HEK293 (cell line): ENCODE data around the gene CDK19.
"Not testable (repeated sequence)": the region's sequence is repeated elsewhere in the genome, so short reads cannot be mapped to it uniquely, and the experiment has no call there.

Experiments
- CTCF ChIA-PET: fragments of 350-600 bp; formaldehyde crosslinking; extraction: SDS; loops from one replicate; lab custom pipeline; 2021; ENCODE audit warnings: antibody characterized with exemption; lab: Yijun Ruan, JAX
- POLR2A ChIA-PET: fragments of 300-600 bp; formaldehyde crosslinking; extraction: SDS; loops from one replicate; lab custom pipeline; 2020; ENCODE audit warnings: antibody characterized with exemption, inconsistent platforms; lab: Yijun Ruan, JAX
- H3K27ac ChIP-seq: fragments of 200-500 bp; sonication (Bioruptor generic); 2 replicates; pipeline ENCODE4 v1.5.1; 2014; ENCODE audit warnings: low read depth, low read length, control low read depth, inconsistent platforms; ENCODE audit errors: extremely low read depth
- H3K36me3 ChIP-seq, 2 experiments: fragments of 200-500 bp in 1 of 2; sonication (Bioruptor generic) in 1 of 2; 1 replicate in 1 of 2; 2 replicates in 1 of 2; pipeline ENCODE4 v1.5.1; 2014 to 2017; ENCODE audit warnings: inconsistent platforms in 2 of 2, low read length in 2 of 2; ENCODE audit not compliant: control insufficient read depth in 2 of 2, insufficient read depth in 1 of 2
- H3K4me1 ChIP-seq: fragments of 200-500 bp; sonication (Bioruptor generic); 2 replicates; pipeline ENCODE4 v1.5.1; 2014; ENCODE audit warnings: mild to moderate bottlenecking, low read length, inconsistent platforms; ENCODE audit not compliant: control insufficient read depth, insufficient read depth
- H3K4me3 ChIP-seq: 2 replicates; pipeline ENCODE4 v1.5.1; 2011; ENCODE audit warnings: low read depth, mild to moderate bottlenecking, control low read depth, low read length, moderate library complexity
- H3K9me3 ChIP-seq: fragments of 200-500 bp; sonication (Bioruptor generic); 2 replicates; pipeline ENCODE4 v1.5.1; 2014; ENCODE audit warnings: low read depth, low read length, inconsistent platforms; ENCODE audit not compliant: control insufficient read depth, insufficient read depth
- GLIS2 ChIP-seq: fragments of 450-650 bp; formaldehyde crosslinking; IDR thresholded peaks from 2 replicates; pipeline ENCODE4 v1.5.1; 2016; ENCODE audit warnings: missing biosample characterization, missing genetic modification characterization
- REPIN1 ChIP-seq: fragments of 450-650 bp; formaldehyde crosslinking; IDR thresholded peaks from 2 replicates; pipeline ENCODE4 v1.5.1; 2017; ENCODE audit warnings: missing biosample characterization, missing genetic modification characterization, low read depth
- SETDB1 ChIP-seq: IDR thresholded peaks from one replicate; pipeline ENCODE4 v1.6.1; 2017; ENCODE audit warnings: mild to moderate bottlenecking, low read length, moderate library complexity, mixed read lengths; ENCODE audit not compliant: insufficient read length
- TRIM28 ChIP-seq: IDR thresholded peaks from 2 replicates; pipeline ENCODE4 v1.6.1; 2011; ENCODE audit warnings: low read length, control low read depth, borderline replicate concordance
- ZNF202 ChIP-seq: fragments of 450-650 bp; formaldehyde crosslinking; IDR thresholded peaks from 2 replicates; pipeline ENCODE4 v1.5.1; 2016; ENCODE audit warnings: missing biosample characterization, missing genetic modification characterization, borderline replicate concordance
- ZNF214 ChIP-seq: fragments of 450-650 bp; formaldehyde crosslinking; IDR thresholded peaks from 2 replicates; pipeline ENCODE4 v1.5.1; 2017; ENCODE audit warnings: missing biosample characterization, mild to moderate bottlenecking, missing genetic modification characterization, borderline replicate concordance
- ZNF26 ChIP-seq: fragments of 450-650 bp; formaldehyde crosslinking; IDR thresholded peaks from 2 replicates; pipeline ENCODE4 v1.5.1; 2016; ENCODE audit warnings: missing biosample characterization, missing genetic modification characterization
- ZNF280D ChIP-seq: fragments of 450-650 bp; formaldehyde crosslinking; IDR thresholded peaks from 2 replicates; pipeline ENCODE4 v1.5.1; 2016; ENCODE audit warnings: missing biosample characterization, missing genetic modification characterization
- ZNF366 ChIP-seq: fragments of 450-650 bp; formaldehyde crosslinking; conservative IDR thresholded peaks from 2 replicates; pipeline ENCODE4 v1.5.1; 2016; ENCODE audit warnings: missing biosample characterization, missing genetic modification characterization
- ZNF423 ChIP-seq: fragments of 450-650 bp; formaldehyde crosslinking; IDR thresholded peaks from 2 replicates; pipeline ENCODE4 v1.5.1; 2016; ENCODE audit warnings: missing biosample characterization, missing genetic modification characterization
- ZNF514 ChIP-seq: fragments of 450-650 bp; formaldehyde crosslinking; IDR thresholded peaks from 2 replicates; pipeline ENCODE4 v1.5.1; 2016; ENCODE audit warnings: missing biosample characterization, missing genetic modification characterization
- ZNF530 ChIP-seq: fragments of 450-650 bp; formaldehyde crosslinking; IDR thresholded peaks from 2 replicates; pipeline ENCODE4 v1.5.1; 2016; ENCODE audit warnings: low read depth, missing biosample characterization, missing genetic modification characterization
- ZNF549 ChIP-seq: fragments of 450-650 bp; IDR thresholded peaks from 2 replicates; pipeline ENCODE4 v1.5.1; 2018; ENCODE audit warnings: missing biosample characterization, missing genetic modification characterization, mild to moderate bottlenecking, inconsistent platforms, moderate library complexity
- ZNF558 ChIP-seq: fragments of 450-650 bp; formaldehyde crosslinking; IDR thresholded peaks from 2 replicates; pipeline ENCODE4 v1.5.1; 2016; ENCODE audit warnings: missing biosample characterization, missing genetic modification characterization
- ZNF561 ChIP-seq: fragments of 450-650 bp; IDR thresholded peaks from 2 replicates; pipeline ENCODE4 v1.5.1; 2018; ENCODE audit warnings: missing biosample characterization, missing genetic modification characterization, borderline replicate concordance
- TF ChIP-seq, protein P1 (sequence below): fragments of 450-650 bp; formaldehyde crosslinking; IDR thresholded peaks from 2 replicates; pipeline ENCODE4 v1.5.1; 2016; ENCODE audit warnings: missing biosample characterization, missing genetic modification characterization, borderline replicate concordance

CDK19 gene

GRCh38 chr6:110744991-110745390 lies 70.3 kb downstream of the CDK19 start (continued):
- no peak for TF ChIP-seq GLIS2 (tag by site-specific recombination)
- no peak for TF ChIP-seq ZNF423 (tag by site-specific recombination)
- no peak for TF ChIP-seq ZNF366
- TF ChIP-seq, protein P1, sequence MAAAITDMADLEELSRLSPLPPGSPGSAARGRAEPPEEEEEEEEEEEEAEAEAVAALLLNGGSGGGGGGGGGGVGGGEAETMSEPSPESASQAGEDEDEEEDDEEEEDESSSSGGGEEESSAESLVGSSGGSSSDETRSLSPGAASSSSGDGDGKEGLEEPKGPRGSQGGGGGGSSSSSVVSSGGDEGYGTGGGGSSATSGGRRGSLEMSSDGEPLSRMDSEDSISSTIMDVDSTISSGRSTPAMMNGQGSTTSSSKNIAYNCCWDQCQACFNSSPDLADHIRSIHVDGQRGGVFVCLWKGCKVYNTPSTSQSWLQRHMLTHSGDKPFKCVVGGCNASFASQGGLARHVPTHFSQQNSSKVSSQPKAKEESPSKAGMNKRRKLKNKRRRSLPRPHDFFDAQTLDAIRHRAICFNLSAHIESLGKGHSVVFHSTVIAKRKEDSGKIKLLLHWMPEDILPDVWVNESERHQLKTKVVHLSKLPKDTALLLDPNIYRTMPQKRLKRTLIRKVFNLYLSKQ (tag by site-specific recombination) = no peak
- TF ChIP-seq REPIN1 (tag by site-specific recombination) = no peak
- TF ChIP-seq ZNF202 = no peak
- TF ChIP-seq ZNF561 = no peak
- TF ChIP-seq, all 188 proteins: peak for 0

GRCh38 chr6:110742552-110742951 lies 72.7 kb downstream of the CDK19 start:
- H3K27ac ChIP-seq, POLR2A ChIA-PET, H3K4me1 ChIP-seq, H3K36me3 ChIP-seq, H3K4me3 ChIP-seq, H3K9me3 ChIP-seq: not testable (repeated sequence)
- TF ChIP-seq ZNF280D (tag by site-specific recombination) (0 out of 2 replicates have a peak, but pooled peaks have one; percentile 19), ZNF530 (0 out of 2 replicates have a peak, but pooled peaks have one; percentile 40), SETDB1 (peak; percentile 79), TRIM28 (peak; percentile 86; the same call in 1 of the 2 replicates)
- CTCF ChIA-PET = interaction anchor here (0.6 kb wide), 1 partner anchor 654 kb away, joined by 4 read pairs; no protein-coding TSS in a partner anchor

DNA sequence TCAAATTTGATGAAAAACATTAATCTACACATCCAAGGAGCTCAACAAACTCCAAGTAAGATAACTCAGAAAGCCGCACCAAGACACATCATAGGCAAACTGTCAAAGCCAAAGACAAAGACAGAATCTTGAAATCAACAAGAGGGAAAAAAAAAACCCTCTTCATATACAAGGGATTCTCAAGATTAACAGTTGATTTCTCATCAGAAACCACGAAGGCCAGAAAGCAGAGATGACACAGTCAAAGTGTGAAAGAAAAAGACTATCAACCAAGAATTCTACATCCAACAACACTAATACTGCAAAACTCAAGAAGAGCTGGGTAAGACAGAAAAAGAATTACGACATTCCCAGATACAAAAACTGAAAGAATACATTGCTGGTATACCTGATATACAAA lies 73.8 kb downstream of the CDK19 start:
- ChIA-PET CTCF (interaction anchor here (0.6 to 0.8 kb wide), 4 partner anchors 8 to 60 kb away, joined by 3 to 7 read pairs (median 4); no protein-coding TSS in a partner anchor), POLR2A (interaction anchor here (1.3 kb wide), 1 partner anchor 133 kb away, joined by 4 read pairs; the partner anchor contains the start of gene AMD1)
- no peaks in the 10 kb centered on the region for H3K4me1 ChIP-seq
- H3K36me3 ChIP-seq = no peaks in the 10 kb centered on the region; a peak in 1 of 3 replicates
- no peaks in the 10 kb centered on the region for H3K9me3 ChIP-seq
- TF ChIP-seq ZNF214 (tag by site-specific recombination) = no peak
- peak; percentile 98 for TF ChIP-seq SETDB1
- TF ChIP-seq ZNF549 = 0 out of 2 replicates have a peak, but pooled peaks have one; percentile 30
- no peak for TF ChIP-seq ZNF26 (tag by site-specific recombination)
- TF ChIP-seq ZNF558 (tag by site-specific recombination) = peak; percentile 59
- TF ChIP-seq ZNF514 = no peak
- 0 out of 2 replicates have a peak, but pooled peaks have one; percentile 58 for TF ChIP-seq TRIM28
- no peak overlapping the region for H3K4me3 ChIP-seq
- no peak overlapping the region for H3K27ac ChIP-seq
